ENCODE measurements around the gene DLL1. TPM values are rescaled to one million over a fixed set of nuclear protein-coding genes. Genes with fewer than 3 reads are reported as not detected.

Gene DLL1
- total RNA-seq = 0.33 and 0.38 TPM in 2 replicates

GRCh38 chr6:170290296-170291128, at the start of gene DLL1:
Gene DLL1, minus strand, starts transcription at chr6:170291078. Its CDS starts 939 bp downstream, at chr6:170290139.

GRCh38 chr6:170306324-170307079, 15.6 kb upstream of the DLL1 start, which contains the start of gene FAM120B:
Gene FAM120B, plus strand, starts transcription at chr6:170306758. Its CDS starts 10,633 bp downstream, at chr6:170317391.

Other genes with a start within 250 kb of the DLL1 start
- 12.9 and 13.1 TPM in 2 replicates for gene FAM120B, start 15.7 kb upstream of the DLL1 start, total RNA-seq